HepG2 (cell line): ENCODE results near the gene RRBP1. TPM values are rescaled to one million over a fixed set of nuclear protein-coding genes. Genes with fewer than 3 reads are reported as not detected.
A peak's percentile ranks its signal among the peaks of the same experiment; 100 is the strongest.

Experiments
- ASH2L ChIP-seq: fragments of 300-600, 200-600 bp; sonication (generic); IDR thresholded peaks from 2 replicates; pipeline ENCODE4 v1.7.0; 2017; ENCODE audit warnings: low read depth, mild to moderate bottlenecking, moderate library complexity, mixed read lengths, low read length; ENCODE audit not compliant: insufficient read length
- BRCA1 ChIP-seq: sonication (generic); formaldehyde crosslinking; IDR thresholded peaks from 2 replicates; pipeline ENCODE4 v1.4.0; 2020; ENCODE audit warnings: missing genetic modification reagents
- FOSL1 ChIP-seq: sonication (generic); formaldehyde crosslinking; IDR thresholded peaks from 2 replicates; pipeline ENCODE4 v1.9.0; 2021; ENCODE audit warnings: missing genetic modification reagents, borderline replicate concordance
- IKZF1 ChIP-seq: fragments of 450-650 bp; IDR thresholded peaks from 2 replicates; pipeline ENCODE4 v1.7.1; 2016
- KAT7 ChIP-seq: IDR thresholded peaks from 2 replicates; pipeline ENCODE4 v1.6.1; 2018; ENCODE audit warnings: borderline replicate concordance, missing compliant biosample characterization
- MTF2 ChIP-seq: sonication (generic); formaldehyde crosslinking; IDR thresholded peaks from 2 replicates; pipeline ENCODE4 v1.5.0; 2020; ENCODE audit warnings: missing genetic modification reagents, borderline replicate concordance
- NCOA2 ChIP-seq: sonication (generic); formaldehyde crosslinking; IDR thresholded peaks from 2 replicates; pipeline ENCODE4 v1.8.0; 2022; ENCODE audit warnings: inconsistent platforms
- PHB2 ChIP-seq: fragments of 450-650 bp; IDR thresholded peaks from 2 replicates; pipeline ENCODE4 v1.6.1; 2018; ENCODE audit not compliant: partially characterized antibody
- POGZ ChIP-seq: sonication (generic); formaldehyde crosslinking; IDR thresholded peaks from 2 replicates; pipeline ENCODE4 v1.4.0; 2020; ENCODE audit warnings: mild to moderate bottlenecking, missing genetic modification reagents
- RAD21 ChIP-seq: fragments of 450-650 bp; formaldehyde crosslinking; IDR thresholded peaks from 2 replicates; pipeline ENCODE4 v1.5.0; 2020; ENCODE audit warnings: mild to moderate bottlenecking
- SALL2 ChIP-seq: sonication (generic); formaldehyde crosslinking; IDR thresholded peaks from 2 replicates; pipeline ENCODE4 v1.8.1; 2023; ENCODE audit warnings: mild to moderate bottlenecking, missing genetic modification reagents, inconsistent platforms
- SRSF4 ChIP-seq: fragments of 200-400 bp; formaldehyde crosslinking; IDR thresholded peaks from one replicate; pipeline ENCODE4 v1.6.1; 2018; ENCODE audit warnings: mild to moderate bottlenecking, low read depth, low read length, moderate library complexity; ENCODE audit not compliant: poor library complexity, severe bottlenecking
- THAP9 ChIP-seq: sonication (generic); formaldehyde crosslinking; IDR thresholded peaks from 2 replicates; pipeline ENCODE4; 2020; ENCODE audit warnings: missing genetic modification reagents, mild to moderate bottlenecking, borderline replicate concordance
- TP53 ChIP-seq: sonication (generic); formaldehyde crosslinking; conservative IDR thresholded peaks from 2 replicates; pipeline ENCODE4 v1.4.0; 2020; ENCODE audit warnings: missing genetic modification reagents
- ZBTB42 ChIP-seq: sonication (generic); formaldehyde crosslinking; IDR thresholded peaks from 2 replicates; pipeline ENCODE4 v1.5.0; 2020; ENCODE audit warnings: mild to moderate bottlenecking, missing genetic modification reagents
- ZFAT ChIP-seq: sonication (generic); formaldehyde crosslinking; conservative IDR thresholded peaks from 2 replicates; pipeline ENCODE4 v1.8.1; 2023; ENCODE audit warnings: missing genetic modification reagents, inconsistent platforms
- ZNF30 ChIP-seq: sonication (generic); formaldehyde crosslinking; IDR thresholded peaks from 2 replicates; pipeline ENCODE4 v1.5.0; 2020; ENCODE audit warnings: mild to moderate bottlenecking, missing genetic modification reagents
- ZNF333 ChIP-seq: sonication (generic); formaldehyde crosslinking; IDR thresholded peaks from 2 replicates; pipeline ENCODE4 v1.4.0; 2020; ENCODE audit warnings: mild to moderate bottlenecking, missing genetic modification reagents, borderline replicate concordance
- ZNF343 ChIP-seq: sonication (generic); formaldehyde crosslinking; IDR thresholded peaks from 2 replicates; pipeline ENCODE4 v1.4.0; 2020; ENCODE audit warnings: mild to moderate bottlenecking, missing genetic modification reagents
- ZNF44 ChIP-seq: sonication (generic); formaldehyde crosslinking; IDR thresholded peaks from 2 replicates; pipeline ENCODE4 v1.5.1; 2020; ENCODE audit warnings: mild to moderate bottlenecking, missing genetic modification reagents
- ZNF501 ChIP-seq: sonication (generic); formaldehyde crosslinking; IDR thresholded peaks from 2 replicates; pipeline ENCODE4 v1.5.1; 2020; ENCODE audit warnings: mild to moderate bottlenecking, moderate library complexity, missing genetic modification reagents
- ZNF644 ChIP-seq: IDR thresholded peaks from 2 replicates; pipeline ENCODE4 v1.6.1; 2016; ENCODE audit warnings: low read depth
- ZNF75D ChIP-seq: sonication (generic); formaldehyde crosslinking; IDR thresholded peaks from 2 replicates; pipeline ENCODE4 v1.8.1; 2023; ENCODE audit warnings: missing genetic modification reagents, mild to moderate bottlenecking, borderline replicate concordance
- ZNF776 ChIP-seq: sonication (generic); formaldehyde crosslinking; IDR thresholded peaks from 2 replicates; pipeline ENCODE4 v1.4.0; 2020; ENCODE audit warnings: mild to moderate bottlenecking, missing genetic modification reagents
- ZNF782 ChIP-seq: sonication (generic); formaldehyde crosslinking; IDR thresholded peaks from 2 replicates; pipeline ENCODE4 v1.4.0; 2020; ENCODE audit warnings: missing genetic modification reagents, mild to moderate bottlenecking, borderline replicate concordance
- ZNF878 ChIP-seq: sonication (generic); formaldehyde crosslinking; IDR thresholded peaks from 2 replicates; pipeline ENCODE4 v1.8.1; 2023; ENCODE audit warnings: mild to moderate bottlenecking, missing genetic modification reagents, moderate library complexity
- ZSCAN9 ChIP-seq: IDR thresholded peaks from 2 replicates; pipeline ENCODE4 v1.6.1; 2016; ENCODE audit warnings: borderline replicate concordance
- polyA plus RNA-seq, 8 experiments: library from polyadenylated mRNA; depleted of rRNA in 3 of 8; stranded (reverse) in 7 of 8; unstranded in 1 of 8; fragments of >200 nt; fragmentation: Illumina TruSeq in 4 of 8; extraction: Trizol in 4 of 8; gene quantifications; 2 replicates each; pipeline versions ENCODE4 v1.2.1 to v1.2.3, GENCODE V29; 2011 to 2016; ENCODE audit warnings: low read depth in 4 of 8, missing spikeins in 1 of 8, mixed read lengths in 1 of 8; ENCODE audit not compliant: insufficient read depth in 1 of 8
- total RNA-seq, 5 experiments: library from RNA; depleted of rRNA; stranded (reverse); fragments of >200 nt; fragmentation: Illumina TruSeq; extraction: Trizol; gene quantifications; 2 replicates each; pipeline ENCODE4 v1.2.3, GENCODE V29; 2016; ENCODE audit warnings: low read depth in 1 of 5
- TF ChIP-seq, protein P1 (sequence below): IDR thresholded peaks from 2 replicates; pipeline ENCODE4 v1.6.1; 2016; ENCODE audit warnings: low read depth
- TF ChIP-seq, protein P2 (sequence below): sonication (generic); IDR thresholded peaks from 2 replicates; pipeline ENCODE4 v1.6.1; 2016; ENCODE audit warnings: low read depth, borderline replicate concordance

The RRBP1 gene
- total and polyA plus RNA-seq, 2 of the 13 experiments (the other 11 are each of a cell fraction or from before 2014, with no cell fraction given): 150 to 222 TPM

DNA sequence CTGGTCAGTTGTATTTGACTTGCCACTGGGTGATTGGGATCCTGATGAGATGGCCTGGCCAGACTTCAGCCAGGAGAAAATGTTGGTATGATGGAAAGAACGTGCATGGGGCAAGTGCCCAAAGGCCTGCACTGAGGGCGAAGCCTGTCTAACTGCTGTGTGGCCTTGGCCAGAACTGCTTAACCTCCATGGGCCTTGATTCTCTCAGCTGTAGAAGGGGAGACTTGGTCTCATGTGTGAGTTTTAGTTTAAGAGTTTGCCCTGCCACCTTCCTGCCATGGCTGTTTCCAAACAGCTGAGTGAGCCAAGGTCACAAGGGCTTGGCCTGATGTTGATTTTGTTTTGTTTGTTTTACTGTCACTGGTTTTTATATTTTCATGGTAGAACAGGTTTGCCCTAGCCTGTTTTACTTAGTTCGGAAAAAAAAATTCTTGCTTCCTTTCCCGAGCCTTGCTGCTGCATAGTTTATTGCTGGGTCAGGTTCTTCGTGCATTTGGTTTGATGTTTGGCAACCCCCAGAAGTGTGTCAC, 76.8 kb downstream of the RRBP1 start (continued):
- TF ChIP-seq PHB2: no peak
- TF ChIP-seq ZNF776: no peak
- TF ChIP-seq, protein P1, sequence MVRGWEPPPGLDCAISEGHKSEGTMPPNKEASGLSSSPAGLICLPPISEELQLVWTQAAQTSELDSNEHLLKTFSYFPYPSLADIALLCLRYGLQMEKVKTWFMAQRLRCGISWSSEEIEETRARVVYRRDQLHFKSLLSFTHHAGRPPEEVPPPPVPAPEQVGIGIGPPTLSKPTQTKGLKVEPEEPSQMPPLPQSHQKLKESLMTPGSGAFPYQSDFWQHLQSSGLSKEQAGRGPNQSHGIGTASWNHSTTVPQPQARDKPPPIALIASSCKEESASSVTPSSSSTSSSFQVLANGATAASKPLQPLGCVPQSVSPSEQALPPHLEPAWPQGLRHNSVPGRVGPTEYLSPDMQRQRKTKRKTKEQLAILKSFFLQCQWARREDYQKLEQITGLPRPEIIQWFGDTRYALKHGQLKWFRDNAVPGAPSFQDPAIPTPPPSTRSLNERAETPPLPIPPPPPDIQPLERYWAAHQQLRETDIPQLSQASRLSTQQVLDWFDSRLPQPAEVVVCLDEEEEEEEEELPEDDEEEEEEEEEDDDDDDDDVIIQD (CRISPR knock-in tag): peak; percentile 90
- peak; percentile 58; the same call in 1 of the 2 replicates for TF ChIP-seq ZNF44 (CRISPR knock-in tag)
- TF ChIP-seq ZNF75D (CRISPR knock-in tag): no peak
- TF ChIP-seq, protein P2, sequence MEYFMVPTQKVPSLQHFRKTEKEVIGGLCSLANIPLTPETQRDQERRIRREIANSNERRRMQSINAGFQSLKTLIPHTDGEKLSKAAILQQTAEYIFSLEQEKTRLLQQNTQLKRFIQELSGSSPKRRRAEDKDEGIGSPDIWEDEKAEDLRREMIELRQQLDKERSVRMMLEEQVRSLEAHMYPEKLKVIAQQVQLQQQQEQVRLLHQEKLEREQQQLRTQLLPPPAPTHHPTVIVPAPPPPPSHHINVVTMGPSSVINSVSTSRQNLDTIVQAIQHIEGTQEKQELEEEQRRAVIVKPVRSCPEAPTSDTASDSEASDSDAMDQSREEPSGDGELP: peak; percentile 100
- TF ChIP-seq ZNF30 (CRISPR knock-in tag): no peak
- peak; percentile 65 for TF ChIP-seq ZNF878
- peak; percentile 22; the same call in 1 of the 2 replicates for TF ChIP-seq KAT7 (CRISPR knock-in tag)
- 0 out of 2 replicates have a peak, but pooled peaks have one; percentile 32 for TF ChIP-seq ZNF501
- no peak for TF ChIP-seq MTF2 (CRISPR knock-in tag)
- no peak for TF ChIP-seq ZNF343 (CRISPR knock-in tag)
- peak; percentile 51 for TF ChIP-seq POGZ
- no peak for TF ChIP-seq ZNF333
- TF ChIP-seq IKZF1: no peak
- no peak for TF ChIP-seq TP53 (CRISPR knock-in tag)
- TF ChIP-seq SRSF4: no peak
- TF ChIP-seq NCOA2 (CRISPR knock-in tag): peak; percentile 44; the same call in 1 of the 2 replicates
- 0 out of 2 replicates have a peak, but pooled peaks have one; percentile 23 for TF ChIP-seq SALL2 (CRISPR knock-in tag)
- peak; percentile 44 for TF ChIP-seq RAD21 (CRISPR knock-in tag)
- TF ChIP-seq ZSCAN9 (CRISPR knock-in tag): peak; percentile 59; the same call in 1 of the 2 replicates
- TF ChIP-seq ZBTB42 (CRISPR knock-in tag): no peak
- TF ChIP-seq ZNF782 (CRISPR knock-in tag): peak; percentile 28; the same call in 1 of the 2 replicates
- TF ChIP-seq THAP9: peak; percentile 94
- no peak for TF ChIP-seq FOSL1 (CRISPR knock-in tag)
- TF ChIP-seq ASH2L: peak; percentile 55
- no peak for TF ChIP-seq ZFAT (CRISPR knock-in tag)
- peak; percentile 96 for TF ChIP-seq ZNF644 (CRISPR knock-in tag)
- no peak for TF ChIP-seq BRCA1 (CRISPR knock-in tag)
